ENCODE measurements around the gene IFIT2. TPM values are rescaled to one million over a fixed set of nuclear protein-coding genes. Genes with fewer than 3 reads are reported as not detected.

IFIT2 gene
- total RNA-seq, 6 experiments from 2014 or later, result 8.7 to 14.1 (median 13.0) TPM

DNA sequence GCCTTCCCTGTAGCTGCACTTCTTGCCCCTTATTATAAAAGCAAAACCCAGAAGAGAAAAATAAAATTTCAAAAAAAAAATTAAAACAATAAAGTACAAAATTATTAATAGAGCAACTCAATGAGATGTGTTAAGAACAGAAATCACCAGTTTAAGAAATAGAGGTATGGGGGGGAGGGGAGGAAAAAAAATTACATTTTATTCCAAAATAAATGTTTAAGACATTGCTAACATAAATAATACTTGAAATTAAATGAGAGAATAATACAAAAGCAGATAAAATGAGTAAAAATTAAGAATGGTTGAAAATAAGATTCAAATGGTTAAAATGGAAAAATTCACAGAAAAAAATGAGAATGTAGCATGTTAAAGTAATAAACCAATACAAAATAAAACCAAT, 3.1 kb downstream of the IFIT2 start:
- H3K4me1 Mint-ChIP-seq (ENCODE audit: low read depth), result peaks cover 59% of the 10 kb centered on the region
- no peak overlapping the region for H3K27ac Mint-ChIP-seq
- H3K4me3 Mint-ChIP-seq, result no peak overlapping the region
- H3K9me3 Mint-ChIP-seq, result no peaks in the 10 kb centered on the region
- TF ChIP-seq, protein P1, sequence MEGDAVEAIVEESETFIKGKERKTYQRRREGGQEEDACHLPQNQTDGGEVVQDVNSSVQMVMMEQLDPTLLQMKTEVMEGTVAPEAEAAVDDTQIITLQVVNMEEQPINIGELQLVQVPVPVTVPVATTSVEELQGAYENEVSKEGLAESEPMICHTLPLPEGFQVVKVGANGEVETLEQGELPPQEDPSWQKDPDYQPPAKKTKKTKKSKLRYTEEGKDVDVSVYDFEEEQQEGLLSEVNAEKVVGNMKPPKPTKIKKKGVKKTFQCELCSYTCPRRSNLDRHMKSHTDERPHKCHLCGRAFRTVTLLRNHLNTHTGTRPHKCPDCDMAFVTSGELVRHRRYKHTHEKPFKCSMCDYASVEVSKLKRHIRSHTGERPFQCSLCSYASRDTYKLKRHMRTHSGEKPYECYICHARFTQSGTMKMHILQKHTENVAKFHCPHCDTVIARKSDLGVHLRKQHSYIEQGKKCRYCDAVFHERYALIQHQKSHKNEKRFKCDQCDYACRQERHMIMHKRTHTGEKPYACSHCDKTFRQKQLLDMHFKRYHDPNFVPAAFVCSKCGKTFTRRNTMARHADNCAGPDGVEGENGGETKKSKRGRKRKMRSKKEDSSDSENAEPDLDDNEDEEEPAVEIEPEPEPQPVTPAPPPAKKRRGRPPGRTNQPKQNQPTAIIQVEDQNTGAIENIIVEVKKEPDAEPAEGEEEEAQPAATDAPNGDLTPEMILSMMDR (IDR thresholded peaks at IDR 0.05), result no peak
- peaks cover 3% of the 10 kb centered on the region for H3K27me3 Mint-ChIP-seq (ENCODE audit: insufficient read depth)
- peaks cover 24% of the 10 kb centered on the region for H3K36me3 Mint-ChIP-seq (ENCODE audit: low read depth)
- no peak for DNase-seq

DNA sequence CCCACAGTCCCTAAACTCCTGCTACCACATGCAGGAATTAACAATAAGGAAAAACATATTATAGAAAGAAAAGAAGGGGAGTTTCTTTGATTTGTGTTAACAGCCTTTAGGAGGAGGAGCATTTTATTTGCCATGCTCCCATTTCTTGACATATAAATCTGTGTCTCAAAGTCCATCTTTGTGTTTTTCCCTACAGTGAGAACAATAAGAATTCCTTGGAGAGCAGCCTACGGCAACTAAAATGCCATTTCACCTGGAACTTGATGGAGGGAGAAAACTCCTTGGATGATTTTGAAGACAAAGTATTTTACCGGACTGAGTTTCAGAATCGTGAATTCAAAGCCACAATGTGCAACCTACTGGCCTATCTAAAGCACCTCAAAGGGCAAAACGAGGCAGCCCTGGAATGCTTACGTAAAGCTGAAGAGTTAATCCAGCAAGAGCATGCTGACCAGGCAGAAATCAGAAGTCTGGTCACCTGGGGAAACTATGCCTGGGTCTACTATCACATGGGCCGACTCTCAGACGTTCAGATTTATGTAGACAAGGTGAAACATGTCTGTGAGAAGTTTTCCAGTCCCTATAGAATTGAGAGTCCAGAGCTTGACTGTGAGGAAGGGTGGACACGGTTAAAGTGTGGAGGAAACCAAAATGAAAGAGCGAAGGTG, 4.1 kb downstream of the IFIT2 start:
- Mint-ChIP-seq H3K27ac (no peak overlapping the region), H3K9me3 (no peaks in the 10 kb centered on the region), H3K27me3 (ENCODE audit: insufficient read depth) (peaks cover 4% of the 10 kb centered on the region), H3K4me3 (no peak overlapping the region), H3K4me1 (ENCODE audit: low read depth) (peaks cover 54% of the 10 kb centered on the region), H3K36me3 (ENCODE audit: low read depth) (peaks cover 24% of the 10 kb centered on the region)
- TF ChIP-seq, protein P1 (IDR thresholded peaks at IDR 0.05), result no peak
- DNase-seq, result no peak

GRCh38 chr10:89306434-89307268, 4.8 kb downstream of the IFIT2 start:
- no peak for DNase-seq
- Mint-ChIP-seq H3K36me3 (ENCODE audit: low read depth) (peaks cover 24% of the 10 kb centered on the region), H3K27me3 (ENCODE audit: insufficient read depth) (peaks cover 4% of the 10 kb centered on the region), H3K4me3 (no peak overlapping the region), H3K27ac (no peak overlapping the region), H3K4me1 (ENCODE audit: low read depth) (peaks cover 47% of the 10 kb centered on the region), H3K9me3 (no peaks in the 10 kb centered on the region)
- TF ChIP-seq, protein P1 (IDR thresholded peaks at IDR 0.05), result no peak

- peaks cover 42% of the 10 kb centered on the region for H3K4me1 Mint-ChIP-seq (ENCODE audit: low read depth)
- H3K27me3 Mint-ChIP-seq (ENCODE audit: insufficient read depth), result peaks cover 4% of the 10 kb centered on the region
- TF ChIP-seq, protein P1 (IDR thresholded peaks at IDR 0.05), result no peak
- no peaks in the 10 kb centered on the region for H3K9me3 Mint-ChIP-seq
- peaks cover 24% of the 10 kb centered on the region for H3K36me3 Mint-ChIP-seq (ENCODE audit: low read depth)
- no peak overlapping the region for H3K4me3 Mint-ChIP-seq
- peak; percentile 7 for DNase-seq
- H3K27ac Mint-ChIP-seq, result no peak overlapping the region
These were observed 5.4 kb downstream of the IFIT2 start for GRCh38 chr10:89307269-89307577.

DNA sequence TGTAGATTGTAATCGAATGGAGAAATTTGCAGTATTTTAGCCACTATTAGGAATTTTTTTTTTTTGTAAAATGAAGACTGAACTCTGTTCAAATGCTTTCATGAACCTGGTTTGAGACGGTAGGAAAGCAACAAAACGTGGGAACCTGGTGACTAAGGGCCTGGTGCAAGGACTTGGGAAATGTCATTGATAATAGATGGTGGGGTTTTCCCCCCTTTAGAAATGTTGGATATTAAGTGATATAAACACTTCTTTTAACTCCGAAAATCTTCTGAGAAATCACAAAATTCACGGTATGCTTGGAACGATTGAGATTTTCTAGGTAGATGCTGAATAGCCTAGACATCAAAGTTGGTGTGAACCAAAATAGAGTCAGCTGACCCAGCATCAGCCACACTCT, 6.4 kb downstream of the IFIT2 start:
- peaks cover 32% of the 10 kb centered on the region for H3K4me1 Mint-ChIP-seq (ENCODE audit: low read depth)
- peaks cover 24% of the 10 kb centered on the region for H3K36me3 Mint-ChIP-seq (ENCODE audit: low read depth)
- no peaks in the 10 kb centered on the region for H3K9me3 Mint-ChIP-seq
- TF ChIP-seq, protein P1 (IDR thresholded peaks at IDR 0.05), result no peak
- peaks cover 4% of the 10 kb centered on the region for H3K27me3 Mint-ChIP-seq (ENCODE audit: insufficient read depth)
- H3K4me3 Mint-ChIP-seq, result no peak overlapping the region
- H3K27ac Mint-ChIP-seq, result no peak overlapping the region
- DNase-seq, result no peak
